GM21526 (cell line): ENCODE results near the gene TMEM100.

Source experiments
- ATAC-seq: cut with Tn5 transposase; IDR thresholded peaks from one replicate; pipeline ENCODE4 v1.9.1; 2021; ENCODE audit warnings: moderate library complexity; ENCODE audit not compliant: unreplicated experiment, low FRiP score

Gene TMEM100

DNA sequence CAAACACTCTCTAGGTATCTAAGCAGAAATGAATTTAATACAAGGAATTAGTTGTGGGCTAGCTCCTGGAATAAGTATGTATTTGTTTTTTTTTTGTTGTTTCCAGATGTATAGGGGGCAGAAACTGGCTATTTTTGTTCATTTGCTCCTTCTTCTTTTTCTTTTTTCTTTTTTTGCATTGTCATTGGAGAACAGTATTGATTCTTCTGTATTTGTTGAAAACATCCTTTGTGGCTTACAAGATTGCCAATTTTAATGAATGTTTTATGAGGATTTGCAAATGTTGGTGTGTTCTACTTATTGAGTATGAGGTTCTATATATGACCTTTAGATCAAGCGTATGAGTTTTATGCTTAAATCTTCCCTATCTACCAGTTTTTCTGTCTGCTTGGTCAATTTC lies 22.6 kb upstream of the TMEM100 start:
- ATAC-seq: no peak

DNA sequence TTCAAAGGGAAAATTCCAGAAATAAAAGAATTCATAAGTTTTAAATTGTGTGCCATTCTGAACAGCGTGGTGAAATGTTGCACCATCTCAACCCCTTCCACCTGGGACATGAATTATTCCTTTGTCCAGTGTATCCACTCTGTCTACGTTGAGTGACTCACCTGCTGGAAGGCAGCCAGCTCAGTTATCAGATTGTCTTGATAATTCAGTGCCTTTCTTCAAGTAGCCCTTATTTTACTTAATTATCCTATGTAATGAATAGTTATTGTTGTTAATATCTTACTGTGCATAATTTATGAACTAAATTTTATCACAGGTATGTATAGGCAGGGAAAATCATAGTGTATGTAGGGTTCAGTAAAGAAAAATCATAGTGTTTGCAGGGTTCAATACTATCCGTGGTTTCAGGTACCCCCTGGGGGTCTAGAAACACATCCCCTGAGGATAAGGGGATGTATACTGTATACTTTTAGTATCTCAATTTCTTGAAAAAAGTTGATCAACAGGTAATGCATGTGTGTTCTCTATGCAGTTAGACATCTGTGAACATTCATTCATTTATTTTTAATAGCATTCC lies 20.5 kb upstream of the TMEM100 start:
- ATAC-seq: no peak

DNA sequence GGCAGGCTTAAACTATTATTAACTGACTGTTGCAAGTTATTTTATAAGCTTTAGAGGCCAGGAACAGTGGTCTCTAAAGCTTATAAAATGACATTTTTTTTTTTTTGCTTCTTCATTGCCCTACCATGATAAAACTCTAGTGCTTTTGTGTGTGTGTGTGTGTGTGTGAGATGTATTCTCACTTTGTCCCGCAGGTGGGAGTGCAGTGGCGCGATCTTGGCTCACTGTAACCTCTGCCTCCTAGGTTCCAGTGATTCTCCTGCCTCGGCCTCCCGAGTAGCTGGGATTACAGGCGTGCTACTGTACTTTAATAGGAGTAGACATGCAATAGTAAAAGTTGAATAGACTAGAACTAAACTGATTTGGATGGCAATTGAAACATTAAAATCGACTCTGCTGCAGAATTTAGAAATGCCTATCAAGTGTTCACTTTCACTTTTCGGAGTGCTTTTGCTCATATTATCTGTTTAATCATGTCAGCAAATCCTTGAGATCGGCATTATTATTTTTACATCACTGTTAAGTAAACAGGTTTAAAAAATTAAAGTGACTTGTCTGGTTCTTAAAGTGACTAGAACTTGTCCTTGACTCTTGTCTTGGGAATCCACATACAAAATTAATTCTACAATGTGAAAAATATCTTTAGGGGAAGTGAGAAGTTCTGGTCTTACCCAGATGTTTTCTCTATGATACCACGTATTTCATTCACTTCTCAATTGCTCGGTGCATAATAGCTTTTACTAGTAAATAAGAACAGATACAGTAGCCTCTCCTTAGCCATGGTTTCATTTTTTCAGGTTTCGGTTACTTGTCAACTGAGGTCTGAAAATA lies 19.8 kb upstream of the TMEM100 start:
- ATAC-seq: peak; percentile 94

DNA sequence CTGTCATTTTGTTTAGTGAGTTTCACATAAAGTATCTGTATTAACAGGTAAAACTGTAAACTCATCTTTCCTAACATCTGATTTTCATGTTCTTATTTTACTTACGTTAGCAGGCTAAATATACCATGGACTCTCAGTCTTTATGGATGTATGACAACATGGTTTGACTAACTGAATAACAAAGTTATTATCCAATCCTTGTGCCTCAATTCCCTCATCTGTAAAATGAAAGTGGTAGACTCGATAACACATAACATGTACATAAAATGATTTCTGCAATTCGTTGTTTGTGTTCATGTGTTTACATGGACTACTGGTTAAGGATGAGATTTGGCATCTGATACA lies 18.7 kb upstream of the TMEM100 start:
- ATAC-seq: no peak

DNA sequence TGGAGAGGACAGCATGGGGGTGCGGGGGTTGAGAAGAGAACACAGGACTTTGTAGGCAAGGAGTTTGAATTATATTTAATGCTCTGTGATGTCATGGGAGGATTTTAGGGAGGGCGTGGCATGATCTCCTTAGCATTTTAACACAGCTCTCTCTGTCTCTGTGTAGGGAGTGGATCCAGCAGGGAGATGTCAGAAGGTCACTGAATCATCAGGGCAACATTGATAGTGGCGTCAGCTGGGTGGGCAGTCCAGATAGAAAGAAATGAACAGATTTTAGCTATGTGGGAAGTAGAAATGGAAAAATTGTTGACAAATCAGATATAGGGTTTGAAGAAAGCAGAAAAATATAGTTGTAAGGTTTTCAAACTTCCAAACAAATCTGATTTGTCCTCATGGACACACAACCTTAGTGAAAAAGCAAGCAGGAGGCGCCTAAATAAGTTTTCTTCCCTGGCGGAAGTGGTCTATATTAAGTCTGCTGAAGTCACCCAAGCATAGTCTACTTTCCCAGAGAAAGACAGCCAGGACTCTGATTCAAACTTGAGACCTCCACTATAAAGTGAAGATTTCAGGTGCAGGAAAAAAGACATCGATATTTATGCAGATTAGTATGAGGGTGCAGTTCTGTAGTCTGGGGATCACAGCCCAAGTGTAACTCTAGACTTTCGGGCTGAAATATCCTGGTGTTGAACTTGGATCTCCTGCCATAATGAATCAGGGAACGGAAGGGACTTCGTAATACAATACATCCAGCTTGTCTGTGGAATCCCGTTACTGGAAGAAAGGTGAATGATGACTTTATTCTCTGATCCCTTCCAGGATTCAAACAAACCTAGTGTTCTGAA lies 18.1 kb upstream of the TMEM100 start:
- ATAC-seq: no peak

DNA sequence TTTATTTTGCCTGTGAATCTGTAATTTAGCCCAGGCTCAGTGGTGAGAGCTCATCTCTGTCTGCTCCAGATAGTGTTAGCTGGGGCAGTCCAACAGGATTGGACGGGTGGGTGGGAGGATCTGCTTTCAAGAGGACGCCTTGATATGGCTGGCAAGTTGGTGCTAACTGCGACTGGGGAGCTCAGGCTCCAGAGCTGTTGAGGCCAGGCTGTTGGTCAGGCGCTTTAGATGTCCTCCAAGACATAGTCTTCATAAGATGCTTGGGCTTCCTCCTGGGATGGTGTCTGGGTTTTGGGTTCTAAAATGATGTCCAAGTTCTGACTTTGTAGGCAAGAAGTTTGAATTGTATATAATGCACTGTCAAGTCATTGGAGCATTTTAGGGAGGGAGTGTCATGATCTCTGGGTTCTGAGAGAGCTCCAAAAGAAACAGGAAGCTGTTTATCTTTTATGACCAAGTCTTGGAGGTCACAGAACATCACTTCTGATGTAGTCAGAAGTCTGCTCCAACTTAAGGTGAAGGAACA lies 15.4 kb upstream of the TMEM100 start:
- no peak for ATAC-seq

DNA sequence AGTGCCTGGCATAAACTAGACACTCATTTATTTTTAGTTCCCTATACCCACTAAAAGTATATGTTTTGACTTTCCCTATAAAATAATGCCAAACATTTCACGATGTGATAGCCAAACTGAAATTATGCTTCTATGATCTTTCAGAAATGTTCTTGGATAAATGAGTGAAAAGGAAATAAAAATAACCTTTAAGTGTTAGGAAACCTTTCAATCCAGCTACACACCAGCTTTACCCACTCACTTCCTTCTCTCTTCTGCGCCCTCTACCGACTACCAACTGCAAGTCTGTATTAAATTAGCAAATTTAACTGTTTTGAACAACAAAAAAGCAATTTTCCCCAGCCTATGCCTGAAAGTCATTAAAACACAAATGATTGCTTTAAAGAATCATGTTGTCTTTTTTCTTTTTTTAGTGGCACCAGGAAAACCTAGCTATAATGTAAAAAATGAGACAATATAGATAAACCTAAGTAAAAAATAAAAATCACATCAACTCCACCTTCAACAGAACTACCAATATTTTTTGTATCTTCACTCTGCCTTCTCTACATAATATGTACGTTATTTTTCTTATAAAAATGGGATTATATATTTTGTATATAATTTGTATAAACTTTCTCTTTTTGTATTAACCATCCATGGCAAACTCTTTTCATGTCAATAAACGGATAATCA lies 13.2 kb upstream of the TMEM100 start:
- no peak for ATAC-seq

DNA sequence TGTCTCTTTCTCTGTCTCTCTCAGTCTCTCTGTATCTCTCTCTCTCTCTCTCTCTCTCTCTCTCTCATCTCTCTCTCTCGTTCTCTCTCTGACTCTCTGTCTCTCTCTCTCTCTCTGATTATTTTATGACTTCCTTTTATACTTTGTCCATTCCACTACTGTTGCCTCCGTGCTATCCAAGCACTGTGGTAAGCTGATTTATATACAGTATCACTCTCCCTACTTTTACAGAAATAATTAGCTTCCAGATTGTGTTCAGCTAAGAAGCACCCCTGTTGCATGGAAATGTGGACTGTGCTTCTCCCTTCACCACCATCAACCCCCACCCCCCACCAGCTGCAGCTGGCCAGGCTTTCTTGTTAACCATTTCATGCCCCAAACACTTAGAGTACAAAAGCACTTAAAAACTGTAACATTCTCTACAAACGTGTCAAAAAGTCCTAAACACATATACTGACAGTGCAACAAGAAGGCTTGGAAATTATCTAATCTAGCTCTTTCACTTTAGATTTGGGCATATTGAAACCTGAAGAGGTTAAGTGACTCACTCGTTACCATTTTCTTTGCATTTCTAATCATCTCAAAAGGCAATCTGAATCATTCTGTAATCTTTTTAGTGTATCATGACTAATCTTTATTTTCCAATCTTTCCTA lies 11.6 kb upstream of the TMEM100 start:
- no peak for ATAC-seq

DNA sequence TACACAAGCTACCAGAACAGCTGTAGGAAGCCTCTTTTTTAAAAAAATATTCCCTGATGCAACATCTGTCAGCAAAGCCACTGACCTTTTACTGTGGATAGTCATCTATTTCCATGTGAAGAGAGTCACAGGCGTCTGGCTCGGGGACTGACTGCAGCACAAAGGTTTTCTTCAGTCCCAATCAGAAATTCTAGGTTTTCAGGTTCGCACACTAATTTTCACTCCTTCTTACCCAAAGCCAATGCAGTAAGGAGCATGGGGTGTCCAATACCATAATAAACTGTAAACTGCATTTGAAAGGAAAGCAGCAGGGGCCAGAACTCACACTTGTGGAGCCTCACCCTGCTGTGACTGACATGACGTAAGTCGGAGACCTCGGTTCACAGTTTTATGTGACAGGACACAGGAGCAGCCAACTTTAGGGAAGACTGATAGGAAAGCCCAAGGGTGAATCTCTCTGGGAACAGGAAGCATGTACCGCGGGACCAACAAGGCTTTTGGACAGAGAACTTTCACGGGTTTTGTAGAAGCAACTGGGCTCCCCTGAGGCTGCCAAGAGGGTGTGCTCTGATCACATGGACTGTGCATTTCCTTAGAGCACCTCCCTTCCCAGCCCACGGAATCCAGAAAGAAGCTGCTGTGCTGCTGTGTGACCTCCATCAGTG lies 9.1 kb upstream of the TMEM100 start:
- ATAC-seq: no peak

DNA sequence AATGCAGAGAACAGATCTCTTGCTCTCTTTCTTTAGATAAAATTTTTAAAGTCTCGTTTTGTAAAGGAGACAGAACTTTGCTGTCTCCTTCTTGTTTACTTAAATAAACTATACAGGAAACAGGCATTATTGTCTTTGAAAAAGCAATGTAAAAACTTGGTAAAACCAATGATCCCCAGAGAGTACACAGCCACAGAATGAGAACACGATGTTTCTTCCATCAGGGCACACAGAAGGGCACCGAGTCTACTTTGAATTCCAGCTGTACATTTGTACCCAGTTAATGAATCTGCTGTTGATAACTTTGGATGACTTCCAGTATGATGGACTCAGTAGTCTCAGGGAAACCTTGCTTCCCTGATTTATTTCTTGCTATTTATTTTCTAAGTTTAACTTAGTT lies 8.1 kb upstream of the TMEM100 start:
- ATAC-seq: no peak

DNA sequence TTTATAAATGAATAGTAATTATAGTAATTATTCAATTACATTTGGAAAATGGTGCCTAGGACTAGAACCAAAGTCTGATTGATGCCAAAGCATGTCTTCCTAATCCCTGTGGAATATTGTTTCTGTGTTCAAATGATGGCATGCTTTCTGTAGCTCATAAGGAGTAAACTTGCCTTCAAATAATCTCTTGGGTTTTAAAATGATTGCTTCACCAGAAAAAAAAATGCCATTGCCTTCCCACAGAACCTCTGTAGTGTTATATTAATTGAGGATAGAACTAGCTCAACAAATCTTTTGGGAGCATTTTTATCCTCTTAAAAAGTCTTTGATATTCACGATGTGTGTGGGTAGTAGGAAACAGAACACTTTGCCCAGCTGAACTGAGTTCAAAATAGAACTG lies 7.7 kb upstream of the TMEM100 start:
- ATAC-seq: no peak

DNA sequence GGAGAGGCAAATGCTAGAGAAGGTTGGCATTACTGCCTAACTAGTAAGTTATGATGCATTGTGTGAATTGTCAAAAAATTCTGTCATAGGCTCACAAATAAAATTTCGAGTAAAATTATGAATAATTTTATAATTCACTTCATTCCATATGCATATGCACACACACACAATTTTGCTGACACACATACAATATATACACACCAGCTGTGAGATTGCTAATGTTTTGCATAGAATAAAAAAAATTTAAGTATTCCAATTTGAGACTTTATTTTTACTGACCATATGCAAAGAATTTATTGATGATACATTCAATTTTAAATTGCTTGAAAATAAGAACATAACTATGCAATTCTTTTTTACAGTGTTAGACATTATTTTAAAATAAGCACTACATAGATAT lies 6.8 kb upstream of the TMEM100 start:
- ATAC-seq: no peak

DNA sequence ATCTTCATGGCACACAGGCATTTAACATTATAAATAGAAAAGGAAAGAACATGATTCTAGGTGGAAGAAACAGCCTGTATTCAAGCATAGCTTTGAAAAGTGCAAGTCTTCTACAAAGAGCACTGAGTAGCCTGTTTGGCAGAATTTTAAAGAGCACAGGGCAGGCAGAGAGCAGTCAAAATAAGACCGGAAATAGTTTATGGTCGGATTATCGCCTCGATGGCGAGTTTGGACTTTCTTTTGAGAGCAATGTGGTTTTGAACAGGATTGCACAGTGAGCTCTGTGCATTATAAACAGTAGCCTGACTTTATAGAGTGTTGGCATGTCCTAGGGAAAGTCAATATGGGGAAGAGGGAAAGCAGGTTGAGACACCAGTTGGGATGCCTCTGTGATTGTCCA lies 6.2 kb upstream of the TMEM100 start:
- ATAC-seq: no peak

DNA sequence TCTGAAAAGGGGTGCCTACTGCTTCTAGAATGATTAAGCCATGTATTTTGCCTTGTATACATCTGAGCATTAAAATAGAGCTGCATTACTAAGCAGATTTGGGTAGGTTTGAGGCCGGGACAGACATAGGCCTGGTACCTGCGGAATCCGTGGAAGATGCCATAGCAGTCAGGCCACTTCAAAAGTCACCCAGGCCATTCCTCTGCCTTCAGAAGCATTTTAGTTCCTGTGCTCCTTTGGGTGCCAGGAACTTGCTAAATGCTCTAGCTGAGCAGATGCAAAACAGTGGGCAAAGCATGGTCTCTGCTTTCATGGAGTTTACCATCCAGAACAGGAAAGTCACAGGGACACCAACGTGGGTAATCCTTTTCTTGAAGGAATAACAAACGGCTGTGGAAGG lies 5.7 kb upstream of the TMEM100 start:
- no peak for ATAC-seq

DNA sequence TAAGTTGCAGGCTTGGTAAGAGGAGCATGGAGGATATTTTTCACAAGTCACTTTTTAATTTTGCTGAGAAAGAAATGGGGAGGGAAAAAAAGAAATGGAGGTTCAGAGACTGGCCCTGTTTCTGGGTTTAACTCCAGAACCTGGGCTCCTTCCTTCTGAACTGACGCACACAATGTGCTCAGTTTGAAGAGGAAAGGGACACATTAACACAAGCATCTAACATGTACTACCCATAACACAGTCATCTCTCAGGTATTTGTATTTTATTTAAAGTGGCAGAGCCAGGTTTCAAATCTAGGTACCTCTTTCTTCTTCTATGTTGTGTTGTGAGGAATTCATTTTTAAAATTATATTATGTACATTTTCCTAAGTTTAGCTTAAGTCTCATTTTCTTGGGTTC lies 5.3 kb upstream of the TMEM100 start:
- ATAC-seq: no peak

DNA sequence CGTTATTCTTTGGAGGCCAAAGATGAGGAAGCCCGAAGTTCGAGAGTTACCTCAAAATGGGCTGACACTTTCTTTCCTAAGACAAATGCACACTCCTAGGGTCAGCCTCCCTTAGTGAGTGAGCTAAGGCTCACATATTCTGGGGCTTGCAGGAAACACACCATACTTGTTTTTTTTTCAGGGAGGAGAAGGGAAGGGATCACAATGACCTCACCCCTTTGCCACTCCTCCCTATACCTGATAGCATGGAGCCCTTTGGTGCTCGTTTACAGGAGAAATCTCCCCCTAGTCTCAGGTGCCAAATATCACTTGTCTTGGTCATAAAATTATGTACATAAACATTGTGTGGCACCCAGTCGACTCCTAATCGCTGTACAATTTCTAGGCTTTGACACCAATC lies 4.6 kb upstream of the TMEM100 start:
- no peak for ATAC-seq

DNA sequence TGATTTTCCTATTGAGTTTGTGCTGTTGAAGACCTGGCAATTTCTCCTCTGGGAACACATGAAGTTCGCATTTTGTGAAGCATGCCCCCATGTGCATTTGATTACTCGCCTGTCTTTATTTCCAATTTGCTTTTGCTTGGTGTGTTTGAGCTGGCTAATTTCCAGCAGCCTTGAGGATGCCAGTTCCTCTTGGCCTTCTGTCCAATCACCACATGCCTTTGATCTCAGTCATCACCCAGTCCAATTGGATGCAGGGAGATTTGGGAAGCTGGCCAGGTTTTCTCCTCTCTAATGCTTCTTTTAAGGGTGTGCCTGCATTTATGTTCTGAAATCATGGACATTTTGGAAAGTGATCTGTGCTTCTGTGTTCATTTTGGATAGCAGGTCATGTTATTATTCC lies 3.8 kb upstream of the TMEM100 start:
- no peak for ATAC-seq

DNA sequence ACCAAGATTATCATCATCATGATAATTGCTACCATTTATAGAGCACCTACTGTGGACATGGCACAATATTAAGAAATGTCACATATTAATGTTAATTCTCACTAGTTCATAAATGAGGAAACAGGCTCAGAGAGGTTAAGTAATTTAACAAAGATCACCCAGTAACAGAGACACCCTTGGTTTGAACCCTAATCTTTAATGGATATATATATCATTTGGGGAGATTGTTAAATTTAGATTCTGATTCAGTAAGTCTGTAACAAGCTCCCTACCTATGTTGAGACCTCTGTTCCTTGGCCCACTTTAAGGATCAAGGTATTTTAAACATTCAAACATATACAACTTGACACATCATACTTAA lies 804 bp upstream of the TMEM100 start:
- ATAC-seq: no peak

DNA sequence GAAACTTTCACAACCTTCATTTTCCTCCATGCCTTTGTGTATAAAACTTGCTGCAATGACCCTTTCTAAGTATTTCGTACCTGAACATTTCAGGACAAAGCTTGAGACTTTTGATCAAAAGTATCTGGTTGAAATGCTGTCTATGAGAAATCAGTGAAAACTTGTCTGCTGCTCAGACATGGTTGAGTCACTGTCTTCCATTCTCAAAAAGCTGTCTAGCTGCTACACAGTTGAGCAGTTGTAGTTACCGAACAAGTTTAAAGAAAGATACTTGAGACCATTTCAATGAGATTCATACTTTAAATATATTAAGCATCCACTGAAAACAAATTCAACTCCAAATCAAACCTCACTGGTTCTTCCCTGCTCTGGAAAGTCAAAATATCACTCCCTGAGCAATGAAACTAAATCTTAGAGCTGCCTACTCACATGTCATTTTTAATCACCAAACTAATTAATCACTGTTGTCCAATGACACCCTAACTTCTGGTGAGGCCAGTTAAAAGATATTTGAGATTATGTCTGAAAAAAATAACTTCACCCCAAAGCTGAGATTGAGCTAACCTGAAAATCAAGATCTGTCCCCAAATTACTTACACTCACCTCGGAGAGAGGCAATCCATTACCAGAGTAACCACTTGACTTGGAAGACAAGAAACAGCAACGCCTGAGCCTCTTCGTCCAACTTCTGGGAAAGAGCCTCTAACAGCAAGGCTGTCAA lies 488 bp downstream of the TMEM100 start:
- no peak for ATAC-seq
